ENCODE results near the gene LBHD1. TPM values are rescaled to one million over a fixed set of nuclear protein-coding genes. Genes with fewer than 3 reads are reported as not detected.

Gene LBHD1
- total and polyA plus RNA-seq, 2 of the 13 experiments (the other 11 are each of a cell fraction or from before 2014, with no cell fraction given): 3.2 to 3.7 TPM

GRCh38 chr11:62671608-62672389 lies at the start of gene LBHD1, which contains the start of gene UQCC3 (continued):
- no peak for TF ChIP-seq ZBTB10 (CRISPR knock-in tag; IDR thresholded peaks at IDR 0.05; ENCODE audit: borderline replicate concordance)
- no peak; the same call in 1 of the 2 replicates for TF ChIP-seq STAT5B (CRISPR knock-in tag; IDR thresholded peaks at IDR 0.05)
- TF ChIP-seq ZNF124 (CRISPR knock-in tag; IDR thresholded peaks at IDR 0.05): no peak
- no peak for TF ChIP-seq NBN (conservative IDR thresholded peaks at IDR 0.05)
- no peak; the same call in 1 of the 2 replicates for TF ChIP-seq MIER3 (CRISPR knock-in tag; IDR thresholded peaks at IDR 0.05; ENCODE audit: borderline replicate concordance)
- TF ChIP-seq FOSL2 (CRISPR knock-in tag; IDR thresholded peaks at IDR 0.05): no peak; the same call in 1 of the 2 replicates
- no peak for TF ChIP-seq ZNF780A (CRISPR knock-in tag; IDR thresholded peaks at IDR 0.05)
- no peak for TF ChIP-seq FUBP1 (CRISPR knock-in tag; IDR thresholded peaks at IDR 0.05; ENCODE audit: borderline replicate concordance)
- TF ChIP-seq, protein P1, sequence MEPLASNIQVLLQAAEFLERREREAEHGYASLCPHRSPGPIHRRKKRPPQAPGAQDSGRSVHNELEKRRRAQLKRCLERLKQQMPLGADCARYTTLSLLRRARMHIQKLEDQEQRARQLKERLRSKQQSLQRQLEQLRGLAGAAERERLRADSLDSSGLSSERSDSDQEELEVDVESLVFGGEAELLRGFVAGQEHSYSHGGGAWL (CRISPR knock-in tag; IDR thresholded peaks at IDR 0.05): no peak; the same call in none of the 2 replicates
- TF ChIP-seq RORA (CRISPR knock-in tag; IDR thresholded peaks at IDR 0.05): no peak
- TF ChIP-seq ZNF577 (CRISPR knock-in tag; IDR thresholded peaks at IDR 0.05; ENCODE audit: borderline replicate concordance, low read depth): no peak
- TF ChIP-seq HOXA7 (CRISPR knock-in tag; IDR thresholded peaks at IDR 0.05): no peak
- TF ChIP-seq HNF1A (IDR thresholded peaks at IDR 0.05; ENCODE audit: low read depth): no peak
- 0 out of 2 replicates have a peak, but pooled peaks have one; percentile 53 for TF ChIP-seq HNF1A (CRISPR knock-in tag; IDR thresholded peaks at IDR 0.05; ENCODE audit: borderline replicate concordance)
- no peak for TF ChIP-seq ZNF207 (IDR thresholded peaks at IDR 0.05; ENCODE audit: borderline replicate concordance)
- TF ChIP-seq ZNF552 (CRISPR knock-in tag; IDR thresholded peaks at IDR 0.05; ENCODE audit: borderline replicate concordance): no peak
- TF ChIP-seq CHD4 (IDR thresholded peaks at IDR 0.05; ENCODE audit: borderline replicate concordance, low read length): no peak
- no peak for TF ChIP-seq CCAR2 (optimal IDR thresholded peaks at IDR 0.05; ENCODE audit: low read depth, low read length)

Measured in HepG2 (cell line).